HG03196 (cell line): ENCODE measurements around the gene TBR1.

Experiments used
- ATAC-seq: cut with Tn5 transposase; IDR thresholded peaks from one replicate; pipeline ENCODE4 v1.9.1; 2021; ENCODE audit not compliant: unreplicated experiment

TBR1 gene

GRCh38 chr2:161426922-161427663 is 11.0 kb downstream of the TBR1 start:
- ATAC-seq = no peak

GRCh38 chr2:161427664-161428587 is 11.8 kb downstream of the TBR1 start:
- ATAC-seq = no peak

GRCh38 chr2:161430386-161430785 is 14.3 kb downstream of the TBR1 start:
- ATAC-seq = no peak

GRCh38 chr2:161432107-161432506 is 16.0 kb downstream of the TBR1 start:
- ATAC-seq = no peak

GRCh38 chr2:161434118-161434517 is 18.0 kb downstream of the TBR1 start:
- no peak for ATAC-seq

- ATAC-seq = no peak
These were observed 20.3 kb downstream of the TBR1 start for GRCh38 chr2:161436411-161436810.

GRCh38 chr2:161438598-161438997 is 22.5 kb downstream of the TBR1 start:
- ATAC-seq = no peak

GRCh38 chr2:161445097-161445496 is 29.0 kb downstream of the TBR1 start:
- no peak for ATAC-seq

- no peak for ATAC-seq
These were observed 32.3 kb downstream of the TBR1 start for GRCh38 chr2:161448431-161448830.

GRCh38 chr2:161471631-161472030 is 55.5 kb downstream of the TBR1 start:
- ATAC-seq = no peak

GRCh38 chr2:161474920-161475319 is 58.8 kb downstream of the TBR1 start:
- ATAC-seq = no peak
